ENCODE measurements around the gene CDH13. TPM values are rescaled to one million over a fixed set of nuclear protein-coding genes. Genes with fewer than 3 reads are reported as not detected.

CDH13 gene
- total and polyA plus RNA-seq, 2 donors (not counting 3 experiments of a cell fraction or from before 2014, with no cell fraction given), result 96.6 to 124 TPM

GRCh38 chr16:83115491-83116232, 488.9 kb downstream of the CDH13 start:
- dilution Hi-C loops (cut with MboI; ENCODE audit: extremely low pct_ligation_motif_present, low sequenced_read_pairs), result no loop called here
- TF ChIP-seq POLR2AphosphoS5 (IDR thresholded peaks at IDR 0.05; ENCODE audit: insufficient read depth, low read depth, low read length), result no peak
- no peak for TF ChIP-seq POLR2A (IDR thresholded peaks at IDR 0.05; ENCODE audit: low read depth, low read length)
- no peak for TF ChIP-seq EZH2 (IDR thresholded peaks at IDR 0.05; ENCODE audit: borderline replicate concordance, low read depth, low read length, severe bottlenecking)
- TF ChIP-seq JUN (IDR thresholded peaks at IDR 0.05; ENCODE audit: borderline replicate concordance, insufficient read depth, insufficient read length, low read depth), result no peak
- no peak for TF ChIP-seq FOS (IDR thresholded peaks at IDR 0.05; ENCODE audit: borderline replicate concordance, insufficient read depth, low read length)
- TF ChIP-seq MYC (IDR thresholded peaks at IDR 0.05; ENCODE audit: low read depth, low read length), result no peak
- TF ChIP-seq, protein P1, sequence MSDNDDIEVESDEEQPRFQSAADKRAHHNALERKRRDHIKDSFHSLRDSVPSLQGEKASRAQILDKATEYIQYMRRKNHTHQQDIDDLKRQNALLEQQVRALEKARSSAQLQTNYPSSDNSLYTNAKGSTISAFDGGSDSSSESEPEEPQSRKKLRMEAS (IDR thresholded peaks at IDR 0.05; ENCODE audit: insufficient read depth, insufficient read length), result no peak
- TF ChIP-seq GATA2 (IDR thresholded peaks at IDR 0.05; ENCODE audit: insufficient read depth, insufficient read length, low read depth, low read length), result no peak
- TF ChIP-seq CTCF (IDR thresholded peaks at IDR 0.05; ENCODE audit: extremely low read depth in 1 of 2, insufficient read depth in 1 of 2, low read depth in 1 of 2, low read length in 2 of 2), result no peak

More at GRCh38 chr16:83115491-83116232, 488.9 kb downstream of the CDH13 start:
- Histone ChIP-seq H3K27ac (ENCODE audit: insufficient read depth, low read depth, low read length) (no peak overlapping the region), H3K9me1 (replicated peaks; ENCODE audit: control insufficient read depth, extremely low read depth, insufficient read depth, low read length) (no peaks in the 10 kb centered on the region), H4K20me1 (replicated peaks; ENCODE audit: control insufficient read depth, extremely low read depth, insufficient read depth, low read length) (no peaks in the 10 kb centered on the region), H3K9me3 (replicated peaks; ENCODE audit: control insufficient read depth, insufficient read depth, low read length) (no peaks in the 10 kb centered on the region), H3K9ac (replicated peaks; ENCODE audit: extremely low read depth, insufficient read depth, low read length) (no peak overlapping the region), H3K27me3 (ENCODE audit: control insufficient read depth in 2 of 2, insufficient read depth in 2 of 2, low read length in 2 of 2) (no peaks in the 10 kb centered on the region), H3K36me3 (ENCODE audit: control insufficient read depth in 2 of 2, extremely low read depth in 1 of 2, insufficient read depth in 2 of 2, low read length in 2 of 2) (no peaks in the 10 kb centered on the region), H3K4me2 (ENCODE audit: insufficient read depth, low read length) (no peak overlapping the region), H3K4me1 (ENCODE audit: control insufficient read depth, extremely low read depth, insufficient read depth, low read length) (no peaks in the 10 kb centered on the region), H3K79me2 (ENCODE audit: control insufficient read depth, insufficient read depth, low read length) (no peaks in the 10 kb centered on the region), H3K4me3 (replicated peaks in 1 of 3; ENCODE audit: insufficient read depth in 1 of 3, low read depth in 1 of 3, low read length in 3 of 3) (no peak overlapping the region), H2AFZ (ENCODE audit: low read depth, low read length) (no peak overlapping the region)
- no TSS peak for BruUV-seq (replicated peaks)
- ChIA-PET CTCF (interaction anchor here (0.6 to 3.4 kb wide), 2 partner anchors 98 to 340 kb away, joined by 3 to 49 read pairs; no protein-coding TSS in a partner anchor), POLR2A (no interaction called here)
- intact Hi-C loops (cut with micrococcal nuclease), result no loop called here
- FAIRE-seq, result no peak
- DNase-seq (ENCODE audit: low read depth, low spot score), result no peak

Measured in endothelial cell of umbilical vein (primary cell).